Activated T-cell treated with anti-CD3 and anti-CD28 coated beads, Interleukin-2, amount 50 U/mL, for 4 hours (primary cell): ENCODE measurements around the gene FLVCR2. TPM values are rescaled to one million over a fixed set of nuclear protein-coding genes. Genes with fewer than 3 reads are reported as not detected.
A peak's percentile ranks its signal among the peaks of the same experiment; 100 is the strongest.

Source experiments
- ATAC-seq, 2 donors: fragments of 200-7000 bp; cut with Tn5 transposase; one replicate each; pipeline ENCODE4 v1.10.0; 2021
- DNase-seq: peaks from one replicate; pipeline ENCODE4 v3.0.0-alpha.2; 2020
- H3K27me3 Mint-ChIP-seq: one replicate; pipeline ENCODE4 v1.8.0; 2021; ENCODE audit warnings: low read depth, mixed read lengths
- H3K36me3 Mint-ChIP-seq: one replicate; pipeline ENCODE4 v1.8.0; 2022; ENCODE audit warnings: mixed read lengths; ENCODE audit not compliant: insufficient read depth
- H3K4me1 Mint-ChIP-seq: one replicate; pipeline ENCODE4 v1.8.0; 2021; ENCODE audit warnings: low read depth, mixed read lengths
- H3K4me3 Mint-ChIP-seq: one replicate; pipeline ENCODE4 v1.8.0; 2021; ENCODE audit warnings: mild to moderate bottlenecking, moderate library complexity, mixed read lengths
- H3K9me3 Mint-ChIP-seq: one replicate; pipeline ENCODE4 v1.8.0; 2021; ENCODE audit warnings: mixed read lengths
- total RNA-seq, 3 donors: library from RNA; stranded (reverse); gene quantifications; one replicate each; pipeline ENCODE4 v1.2.1, GENCODE V29; 2021

The FLVCR2 gene
- 1 to 10 TPM; 1.5 to 5.3 (median 3.3) TPM for total RNA-seq

GRCh38 chr14:75578102-75578785 is at the start of gene FLVCR2:
Gene FLVCR2 (plus strand): TSS chr14:75578620. CDS start chr14:75578973, 353 bp downstream.
- no peaks in the 10 kb centered on the region for H3K9me3 Mint-ChIP-seq
- peak; percentile 55 for DNase-seq
- H3K4me3 Mint-ChIP-seq, result no peak within 1 kb of the TSS
- no peaks in the 10 kb centered on the region for H3K36me3 Mint-ChIP-seq
- peaks cover 10% of the 10 kb centered on the region for H3K4me1 Mint-ChIP-seq
- peak; percentile 68 to 71 for ATAC-seq
- H3K27me3 Mint-ChIP-seq, result no peaks in the 10 kb centered on the region

GRCh38 chr14:75531256-75531655 is 47.2 kb upstream of the FLVCR2 start:
- H3K36me3 Mint-ChIP-seq, result peaks cover 70% of the 10 kb centered on the region
- no peaks in the 10 kb centered on the region for H3K27me3 Mint-ChIP-seq
- peaks cover 71% of the 10 kb centered on the region for H3K4me1 Mint-ChIP-seq
- peak overlapping the region; percentile 43 for H3K4me3 Mint-ChIP-seq
- ATAC-seq (no peak), DNase-seq (no peak)
- no peaks in the 10 kb centered on the region for H3K9me3 Mint-ChIP-seq

GRCh38 chr14:75531660-75532317 is 46.6 kb upstream of the FLVCR2 start:
- peaks cover 69% of the 10 kb centered on the region for H3K4me1 Mint-ChIP-seq
- ATAC-seq (no peak), DNase-seq (no peak)
- H3K36me3 Mint-ChIP-seq, result peaks cover 66% of the 10 kb centered on the region
- H3K9me3 Mint-ChIP-seq, result no peaks in the 10 kb centered on the region
- H3K27me3 Mint-ChIP-seq, result no peaks in the 10 kb centered on the region
- peak overlapping the region; percentile 49 for H3K4me3 Mint-ChIP-seq

GRCh38 chr14:75533791-75534555 is 44.4 kb upstream of the FLVCR2 start:
- H3K36me3 Mint-ChIP-seq, result peaks cover 61% of the 10 kb centered on the region
- DNase-seq (no peak), ATAC-seq (no peak)
- H3K4me3 Mint-ChIP-seq, result peak overlapping the region; percentile 29
- no peaks in the 10 kb centered on the region for H3K27me3 Mint-ChIP-seq
- H3K9me3 Mint-ChIP-seq, result no peaks in the 10 kb centered on the region
- peaks cover 65% of the 10 kb centered on the region for H3K4me1 Mint-ChIP-seq

GRCh38 chr14:75535164-75535898 is 43.1 kb upstream of the FLVCR2 start:
- Mint-ChIP-seq H3K27me3 (no peaks in the 10 kb centered on the region), H3K4me1 (peaks cover 74% of the 10 kb centered on the region), H3K4me3 (no peak overlapping the region), H3K36me3 (peaks cover 64% of the 10 kb centered on the region), H3K9me3 (no peaks in the 10 kb centered on the region)
- DNase-seq, result no peak
- ATAC-seq, result no peak

- H3K4me3 Mint-ChIP-seq, result no peak overlapping the region
- ATAC-seq, result no peak
- H3K9me3 Mint-ChIP-seq, result no peaks in the 10 kb centered on the region
- H3K4me1 Mint-ChIP-seq, result peaks cover 78% of the 10 kb centered on the region
- no peaks in the 10 kb centered on the region for H3K27me3 Mint-ChIP-seq
- DNase-seq, result no peak
- H3K36me3 Mint-ChIP-seq, result peaks cover 60% of the 10 kb centered on the region
Observed at GRCh38 chr14:75537071-75537470, 41.3 kb upstream of the FLVCR2 start.

GRCh38 chr14:75539162-75539560 is 39.3 kb upstream of the FLVCR2 start:
- ATAC-seq (no peak), DNase-seq (no peak)
- Mint-ChIP-seq H3K4me3 (peak overlapping the region; percentile 60), H3K27me3 (no peaks in the 10 kb centered on the region), H3K9me3 (no peaks in the 10 kb centered on the region), H3K36me3 (peaks cover 47% of the 10 kb centered on the region), H3K4me1 (peaks cover 82% of the 10 kb centered on the region)

- peaks cover 79% of the 10 kb centered on the region for H3K4me1 Mint-ChIP-seq
- peaks cover 47% of the 10 kb centered on the region for H3K36me3 Mint-ChIP-seq
- no peaks in the 10 kb centered on the region for H3K27me3 Mint-ChIP-seq
- H3K4me3 Mint-ChIP-seq, result peak overlapping the region; percentile 60
- ATAC-seq, result peak; percentile 38
- no peaks in the 10 kb centered on the region for H3K9me3 Mint-ChIP-seq
- peak; percentile 43 for DNase-seq
Observed at GRCh38 chr14:75539561-75540478, 38.6 kb upstream of the FLVCR2 start.

GRCh38 chr14:75540479-75540851 is 38.0 kb upstream of the FLVCR2 start:
- peaks cover 76% of the 10 kb centered on the region for H3K4me1 Mint-ChIP-seq
- H3K4me3 Mint-ChIP-seq, result peak overlapping the region; percentile 60
- ATAC-seq, result no peak
- DNase-seq, result no peak
- H3K36me3 Mint-ChIP-seq, result peaks cover 44% of the 10 kb centered on the region
- no peaks in the 10 kb centered on the region for H3K27me3 Mint-ChIP-seq
- no peaks in the 10 kb centered on the region for H3K9me3 Mint-ChIP-seq

GRCh38 chr14:75542588-75543091 is 35.8 kb upstream of the FLVCR2 start:
- H3K27me3 Mint-ChIP-seq, result no peaks in the 10 kb centered on the region
- no peaks in the 10 kb centered on the region for H3K9me3 Mint-ChIP-seq
- DNase-seq, result peak; percentile 86
- H3K36me3 Mint-ChIP-seq, result peaks cover 39% of the 10 kb centered on the region
- peak overlapping the region; percentile 50 for H3K4me3 Mint-ChIP-seq
- peak; percentile 87 to 90 for ATAC-seq
- H3K4me1 Mint-ChIP-seq, result peaks cover 75% of the 10 kb centered on the region

GRCh38 chr14:75543253-75543652 is 35.2 kb upstream of the FLVCR2 start:
- peaks cover 42% of the 10 kb centered on the region for H3K36me3 Mint-ChIP-seq
- H3K4me3 Mint-ChIP-seq, result peak overlapping the region; percentile 50
- H3K27me3 Mint-ChIP-seq, result no peaks in the 10 kb centered on the region
- DNase-seq (no peak), ATAC-seq (peak in 1 of 2 donors; percentile 13)
- peaks cover 79% of the 10 kb centered on the region for H3K4me1 Mint-ChIP-seq
- no peaks in the 10 kb centered on the region for H3K9me3 Mint-ChIP-seq

GRCh38 chr14:75543786-75544185 is 34.6 kb upstream of the FLVCR2 start:
- Mint-ChIP-seq H3K9me3 (no peaks in the 10 kb centered on the region), H3K4me3 (peak overlapping the region; percentile 50), H3K4me1 (peaks cover 79% of the 10 kb centered on the region), H3K27me3 (no peaks in the 10 kb centered on the region), H3K36me3 (peaks cover 45% of the 10 kb centered on the region)
- DNase-seq (no peak), ATAC-seq (no peak)

GRCh38 chr14:75545907-75546306 is 32.5 kb upstream of the FLVCR2 start:
- Mint-ChIP-seq H3K27me3 (no peaks in the 10 kb centered on the region), H3K36me3 (peaks cover 34% of the 10 kb centered on the region), H3K9me3 (no peaks in the 10 kb centered on the region), H3K4me3 (no peak overlapping the region), H3K4me1 (peaks cover 77% of the 10 kb centered on the region)
- ATAC-seq (no peak), DNase-seq (no peak)
